Calu3 (cell line): ENCODE results near the gene MYEF2. TPM values are rescaled to one million over a fixed set of nuclear protein-coding genes. Genes with fewer than 3 reads are reported as not detected.

Experiments used
- BruUV-seq: library from RNA; stranded (reverse); fragments of 400-500 nt; replicated peaks from 2 replicates; lab custom pipeline; 2021; lab: Mats Ljungman, UMichigan
- CTCF ChIA-PET: fragments of 300-600 bp; sonication (Branson Sonifier 250); formaldehyde crosslinking; loops from one replicate; lab custom pipeline; 2022; ENCODE audit warnings: antibody characterized with exemption; lab: Charles Lee
- DNase-seq: peaks from one replicate; pipeline ENCODE4 v3.0.0; 2022
- H3K27ac Mint-ChIP-seq: one replicate; pipeline ENCODE4 v1.8.0; 2022; ENCODE audit warnings: mixed read lengths; ENCODE audit not compliant: unreplicated experiment
- H3K27me3 Mint-ChIP-seq: one replicate; pipeline ENCODE4 v1.8.0; 2022; ENCODE audit warnings: mixed read lengths; ENCODE audit not compliant: unreplicated experiment
- H3K36me3 Mint-ChIP-seq: one replicate; pipeline ENCODE4 v1.8.0; 2022; ENCODE audit warnings: mild to moderate bottlenecking, moderate library complexity, mixed read lengths; ENCODE audit not compliant: insufficient read depth, unreplicated experiment
- H3K4me1 Mint-ChIP-seq: one replicate; pipeline ENCODE4 v1.8.0; 2022; ENCODE audit warnings: mild to moderate bottlenecking, low read depth, mixed read lengths; ENCODE audit not compliant: unreplicated experiment
- H3K4me3 Mint-ChIP-seq: one replicate; pipeline ENCODE4 v1.8.0; 2022; ENCODE audit warnings: mild to moderate bottlenecking, low read depth, moderate library complexity, mixed read lengths; ENCODE audit not compliant: unreplicated experiment
- H3K9me3 Mint-ChIP-seq: one replicate; pipeline ENCODE4 v1.8.0; 2022; ENCODE audit warnings: low read depth, mixed read lengths; ENCODE audit not compliant: unreplicated experiment
- CTCF ChIP-seq: fragments of 200-600 bp; IDR thresholded peaks from one replicate; pipeline ENCODE4 v1.8.0; 2022; ENCODE audit warnings: antibody characterized with exemption; ENCODE audit not compliant: unreplicated experiment
- intact Hi-C: fragments of 100-400 bp; cut with micrococcal nuclease; formaldehyde crosslinking; loops from one replicate; pipeline ENCODE4 v1.10.0; 2022; ENCODE audit not compliant: unreplicated experiment
- total RNA-seq: library from RNA; stranded (reverse); gene quantifications from 2 replicates; pipeline ENCODE4 v1.2.3, GENCODE V29; 2022

Gene MYEF2
- total RNA-seq, 1 experiment from 2014 or later = 31.1 TPM

DNA sequence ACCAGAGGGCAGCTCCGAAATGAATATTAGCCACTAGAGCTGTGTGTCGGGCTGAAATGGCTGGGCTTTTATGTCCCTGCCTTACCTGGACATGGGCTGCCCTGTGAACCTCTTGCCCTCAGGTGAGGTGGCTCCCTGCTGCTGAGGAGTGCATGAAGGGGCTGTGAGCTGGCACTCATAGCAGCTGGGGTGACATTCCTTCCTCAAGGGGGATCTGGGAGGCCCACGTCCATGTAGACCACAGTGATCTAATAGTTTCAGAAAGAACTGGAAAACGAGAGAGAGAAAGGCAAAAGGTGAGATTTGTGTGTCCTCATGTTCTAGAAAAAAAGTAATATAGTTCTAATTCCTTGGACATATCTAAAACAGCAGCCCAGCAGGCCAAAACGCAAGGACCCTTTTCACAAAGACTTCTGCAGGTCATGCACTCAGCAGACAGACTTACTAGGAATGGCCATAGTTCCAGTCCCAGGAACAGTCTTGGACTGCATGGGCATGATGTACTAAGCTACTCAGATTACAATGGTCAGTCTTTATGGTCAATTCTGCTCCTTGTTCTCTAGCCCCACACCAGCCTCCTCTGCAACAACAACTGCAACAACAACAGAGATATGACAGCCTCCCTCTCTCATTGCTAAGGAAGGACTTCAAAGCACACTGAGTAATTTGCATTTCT lies 68.1 kb downstream of the MYEF2 start:
- intact Hi-C loops = loop anchor here (10.0 kb wide), 1 partner anchor 245 kb away; no protein-coding TSS in a partner anchor
- Mint-ChIP-seq H3K4me1 (no peaks in the 10 kb centered on the region), H3K4me3 (no peak overlapping the region), H3K9me3 (no peaks in the 10 kb centered on the region), H3K36me3 (no peaks in the 10 kb centered on the region), H3K27ac (no peak overlapping the region), H3K27me3 (peaks cover 47% of the 10 kb centered on the region)
- TF ChIP-seq CTCF = no peak
- CTCF ChIA-PET = no interaction called here
- DNase-seq = no peak
- BruUV-seq = no TSS peak

DNA sequence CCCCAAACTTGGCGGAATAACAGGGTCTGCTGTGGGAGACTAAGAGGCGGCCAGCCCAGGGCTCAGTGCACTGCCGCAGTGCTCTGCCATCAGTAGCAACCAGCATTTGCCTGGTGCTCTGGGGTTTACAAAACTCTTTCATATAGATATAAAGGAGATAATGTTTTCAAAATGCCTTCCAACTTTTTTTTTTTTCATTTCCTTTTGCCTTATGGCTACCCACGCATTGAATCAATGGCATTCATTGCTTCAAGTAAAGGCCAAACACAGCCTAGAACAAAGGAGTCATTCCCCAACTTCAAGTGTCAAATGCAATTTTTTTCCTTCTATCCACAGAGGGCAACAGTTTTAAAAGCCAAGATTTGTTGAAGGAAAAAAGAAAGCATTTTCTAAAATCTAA lies 68.9 kb downstream of the MYEF2 start:
- H3K36me3 Mint-ChIP-seq = no peaks in the 10 kb centered on the region
- H3K9me3 Mint-ChIP-seq = no peaks in the 10 kb centered on the region
- intact Hi-C loops = no loop called here
- H3K4me3 Mint-ChIP-seq = no peak overlapping the region
- H3K27ac Mint-ChIP-seq = no peak overlapping the region
- DNase-seq = no peak
- peaks cover 47% of the 10 kb centered on the region for H3K27me3 Mint-ChIP-seq
- no TSS peak for BruUV-seq
- TF ChIP-seq CTCF = no peak
- H3K4me1 Mint-ChIP-seq = no peaks in the 10 kb centered on the region
- CTCF ChIA-PET = no interaction called here

DNA sequence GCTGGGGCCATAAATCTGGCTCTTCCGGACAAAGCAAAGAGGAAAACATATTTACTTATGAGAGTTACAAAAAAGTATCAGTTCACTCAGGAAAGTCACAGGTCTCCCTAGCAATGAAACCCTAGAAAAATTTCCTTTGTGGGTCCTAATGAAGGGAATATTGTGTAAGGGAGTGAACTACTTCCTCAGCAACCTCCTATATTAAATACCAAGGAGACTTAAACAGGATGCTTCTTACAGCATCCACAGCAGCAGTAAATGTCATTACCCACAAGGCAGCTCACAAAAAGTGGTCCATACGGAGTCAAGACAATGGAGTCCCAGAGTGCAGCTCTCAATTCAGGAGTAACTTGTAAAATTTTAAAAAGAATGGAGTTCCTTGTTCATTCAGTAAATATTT lies 72.2 kb downstream of the MYEF2 start:
- no peak for DNase-seq
- TF ChIP-seq CTCF = no peak
- H3K27me3 Mint-ChIP-seq = peaks cover 68% of the 10 kb centered on the region
- no peaks in the 10 kb centered on the region for H3K9me3 Mint-ChIP-seq
- no peak overlapping the region for H3K27ac Mint-ChIP-seq
- intact Hi-C loops = no loop called here
- H3K4me3 Mint-ChIP-seq = no peak overlapping the region
- CTCF ChIA-PET = interaction anchor here (0.9 kb wide), 1 partner anchor 883 kb away, joined by 3 read pairs; no protein-coding TSS in a partner anchor
- BruUV-seq = no TSS peak
- H3K4me1 Mint-ChIP-seq = no peaks in the 10 kb centered on the region
- no peaks in the 10 kb centered on the region for H3K36me3 Mint-ChIP-seq

- intact Hi-C loops = no loop called here
- CTCF ChIA-PET = no interaction called here
- H3K36me3 Mint-ChIP-seq = no peaks in the 10 kb centered on the region
- no peaks in the 10 kb centered on the region for H3K9me3 Mint-ChIP-seq
- no peak for DNase-seq
- no peak overlapping the region for H3K27ac Mint-ChIP-seq
- H3K27me3 Mint-ChIP-seq = peaks cover 66% of the 10 kb centered on the region
- H3K4me1 Mint-ChIP-seq = no peaks in the 10 kb centered on the region
- no peak for TF ChIP-seq CTCF
- no peak overlapping the region for H3K4me3 Mint-ChIP-seq
- no TSS peak for BruUV-seq
Measured at GRCh38 chr15:48103647-48104046, 74.4 kb downstream of the MYEF2 start.
